ENCODE data around the gene SLC39A9. TPM values are rescaled to one million over a fixed set of nuclear protein-coding genes. Genes with fewer than 3 reads are reported as not detected.

The SLC39A9 gene
- total and polyA plus RNA-seq, 2 of the 13 experiments (the other 11 are each of a cell fraction or from before 2014, with no cell fraction given), result 46.6 to 69.5 TPM

GRCh38 chr14:69351385-69351784, 47.1 kb upstream of the SLC39A9 start:
- 31% methylated on average over 3 of the region's 3 CpGs for WGBS (ENCODE audit: low lambda C conversion rate)
- Histone ChIP-seq H4K20me1 (ENCODE audit: insufficient read depth, low read length) (no peaks in the 10 kb centered on the region), H3K79me2 (ENCODE audit: insufficient read depth, low read length) (no peaks in the 10 kb centered on the region), H2AFZ (ENCODE audit: low read length) (no peak overlapping the region), H3K4me2 (ENCODE audit: low read depth, low read length) (no peak overlapping the region), H3K27ac (ENCODE audit: extremely low read length, insufficient read depth, low read length) (no peak overlapping the region), H3K27me3 (ENCODE audit: control insufficient read depth in 1 of 2, insufficient read depth in 2 of 2, low read length in 2 of 2) (peaks cover 1 to 18% of the 10 kb centered on the region in 2 experiments; a peak in 2 of 5 replicates), H3K9ac (ENCODE audit: insufficient read depth, low read depth, low read length) (no peak overlapping the region), H3K36me3 (replicated peaks in 1 of 2; ENCODE audit: control insufficient read depth in 1 of 2, insufficient read depth in 2 of 2, low read length in 2 of 2) (no peaks in the 10 kb centered on the region), H3K4me1 (ENCODE audit: insufficient read depth, low read length) (peaks cover 25% of the 10 kb centered on the region), H3K9me3 (ENCODE audit: low read length) (no peaks in the 10 kb centered on the region), H3K4me3 (replicated peaks in 1 of 3; ENCODE audit: insufficient read depth in 1 of 3, low read depth in 2 of 3, low read length in 3 of 3) (no peak overlapping the region)
- DNase-seq (ENCODE audit: low spot score) (no peak), ATAC-seq (no peak), FAIRE-seq (no peak)
- CTCF ChIA-PET (ENCODE audit: low intra/inter-chr PET ratio, low total read pairs), result no interaction called here
- in situ Hi-C loops (cut with HindIII; ENCODE audit: extremely low pct_ligation_motif_present, low pct_unique_long_range_greater_than_20kb) (loop anchor here (5.0 kb wide), 1 partner anchor 89 kb away; the partner anchor contains the start of gene GALNT16), intact Hi-C loops (cut with micrococcal nuclease; ENCODE audit: unreplicated experiment) (no loop called here)
- no TSS peak for BruUV-seq (replicated peaks)
- no peak for TF ChIP-seq RELA (CRISPR knock-in tag; IDR thresholded peaks at IDR 0.05)
- TF ChIP-seq, protein P1, sequence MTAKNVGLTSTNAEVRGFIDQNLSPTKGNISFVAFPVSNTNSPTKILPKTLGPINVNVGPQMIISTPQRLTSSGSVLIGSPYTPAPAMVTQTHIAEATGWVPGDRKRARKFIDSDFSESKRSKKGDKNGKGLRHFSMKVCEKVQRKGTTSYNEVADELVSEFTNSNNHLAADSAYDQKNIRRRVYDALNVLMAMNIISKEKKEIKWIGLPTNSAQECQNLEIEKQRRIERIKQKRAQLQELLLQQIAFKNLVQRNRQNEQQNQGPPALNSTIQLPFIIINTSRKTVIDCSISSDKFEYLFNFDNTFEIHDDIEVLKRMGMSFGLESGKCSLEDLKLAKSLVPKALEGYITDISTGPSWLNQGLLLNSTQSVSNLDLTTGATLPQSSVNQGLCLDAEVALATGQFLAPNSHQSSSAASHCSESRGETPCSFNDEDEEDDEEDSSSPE (CRISPR knock-in tag; IDR thresholded peaks at IDR 0.05), result no peak
- no peak for TF ChIP-seq TEAD3 (CRISPR knock-in tag; optimal IDR thresholded peaks at IDR 0.05; ENCODE audit: borderline replicate concordance)
- no peak for TF ChIP-seq EEA1 (CRISPR knock-in tag; IDR thresholded peaks at IDR 0.05; ENCODE audit: borderline replicate concordance)
- no peak for TF ChIP-seq HIC2 (CRISPR knock-in tag; IDR thresholded peaks at IDR 0.05; ENCODE audit: low read depth)
- no peak for TF ChIP-seq FOXA1 (IDR thresholded peaks at IDR 0.05)
- no peak for TF ChIP-seq FOXA1 (CRISPR knock-in tag; IDR thresholded peaks at IDR 0.05)
- no peak for TF ChIP-seq GZF1 (CRISPR knock-in tag; IDR thresholded peaks at IDR 0.05)
- no peak for TF ChIP-seq HCFC1 (IDR thresholded peaks at IDR 0.05; ENCODE audit: low read depth, low read length)
- TF ChIP-seq ARID2 (CRISPR knock-in tag; IDR thresholded peaks at IDR 0.05; ENCODE audit: borderline replicate concordance), result no peak
- TF ChIP-seq, protein P2, sequence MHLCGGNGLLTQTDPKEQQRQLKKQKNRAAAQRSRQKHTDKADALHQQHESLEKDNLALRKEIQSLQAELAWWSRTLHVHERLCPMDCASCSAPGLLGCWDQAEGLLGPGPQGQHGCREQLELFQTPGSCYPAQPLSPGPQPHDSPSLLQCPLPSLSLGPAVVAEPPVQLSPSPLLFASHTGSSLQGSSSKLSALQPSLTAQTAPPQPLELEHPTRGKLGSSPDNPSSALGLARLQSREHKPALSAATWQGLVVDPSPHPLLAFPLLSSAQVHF (CRISPR knock-in tag; IDR thresholded peaks at IDR 0.05), result no peak
- TF ChIP-seq NR2F2 (IDR thresholded peaks at IDR 0.05; ENCODE audit: borderline replicate concordance, low read depth), result no peak
- no peak for TF ChIP-seq FIP1L1 (IDR thresholded peaks at IDR 0.05; ENCODE audit: borderline replicate concordance, insufficient read depth, low read depth, low read length)
- no peak for TF ChIP-seq NRL (CRISPR knock-in tag; IDR thresholded peaks at IDR 0.05; ENCODE audit: borderline replicate concordance)
- no peak for TF ChIP-seq ZNF784 (CRISPR knock-in tag; IDR thresholded peaks at IDR 0.05; ENCODE audit: borderline replicate concordance)
- TF ChIP-seq KLF6 (CRISPR knock-in tag; IDR thresholded peaks at IDR 0.05), result no peak
- TF ChIP-seq, protein P3, sequence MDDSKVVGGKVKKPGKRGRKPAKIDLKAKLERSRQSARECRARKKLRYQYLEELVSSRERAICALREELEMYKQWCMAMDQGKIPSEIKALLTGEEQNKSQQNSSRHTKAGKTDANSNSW (CRISPR knock-in tag; IDR thresholded peaks at IDR 0.05; ENCODE audit: borderline replicate concordance), result no peak
- POLR2A ChIA-PET, result no interaction called here

Data from HepG2 (cell line).